Measurements from ENCODE around the gene FBP1. TPM values are rescaled to one million over a fixed set of nuclear protein-coding genes. Genes with fewer than 3 reads are reported as not detected.

FBP1 gene
- total RNA-seq, 1 experiment from 2014 or later: 1.9 TPM

DNA sequence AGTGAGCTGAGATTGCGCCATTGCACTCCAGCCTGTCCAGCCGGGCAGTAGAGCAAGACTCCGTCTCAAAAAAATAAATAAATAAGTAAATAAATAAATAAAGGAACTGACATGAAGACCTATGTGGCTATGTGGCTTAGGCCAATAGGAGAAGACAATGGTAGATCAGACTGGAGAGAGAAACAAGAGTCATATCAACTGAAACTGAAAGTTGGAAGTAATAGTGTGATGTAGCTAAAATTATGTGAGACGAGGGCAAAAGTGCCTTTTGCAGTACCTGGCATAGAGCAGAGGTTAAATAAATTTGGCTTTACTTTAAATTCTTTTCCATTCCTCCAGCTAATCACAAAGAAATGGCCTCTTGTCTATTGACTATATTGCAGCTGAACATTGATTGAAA, 53.0 kb downstream of the FBP1 start:
- Histone ChIP-seq H3K9me3 (ENCODE audit: control insufficient read depth, low read depth, low read length) (no peaks in the 10 kb centered on the region), H3K56ac (ENCODE audit: insufficient read length, low read depth, low read length) (no peak overlapping the region), H2AFZ (ENCODE audit: low read length) (no peak overlapping the region), H4K5ac (ENCODE audit: insufficient read length, low read depth, low read length) (no peak overlapping the region), H4K20me1 (ENCODE audit: control insufficient read depth, insufficient read depth, insufficient read length) (no peaks in the 10 kb centered on the region), H4K8ac (replicated peaks; ENCODE audit: insufficient read length, low read depth, low read length) (no peak overlapping the region), H3K4me2 (ENCODE audit: insufficient read depth, insufficient read length, low read length) (no peak overlapping the region), H2BK5ac (ENCODE audit: insufficient read length, low read length) (no peak overlapping the region), H3K9ac (ENCODE audit: extremely low read depth, insufficient read length, low read length) (no peak overlapping the region), H3K27me3 (ENCODE audit: insufficient read depth, low read length) (no peaks in the 10 kb centered on the region), H3K4me1 (ENCODE audit: insufficient read depth, low read length) (no peaks in the 10 kb centered on the region), H3K23ac (ENCODE audit: insufficient read length, low read depth, low read length) (no peak overlapping the region), H3K23me2 (ENCODE audit: insufficient read length, low read depth, low read length, poor library complexity, severe bottlenecking) (no peaks in the 10 kb centered on the region), H2AK5ac (ENCODE audit: insufficient read length, low read length) (no peak overlapping the region), H4K91ac (ENCODE audit: insufficient read length, low read depth, low read length) (no peak overlapping the region), H3K79me2 (ENCODE audit: insufficient read depth, low read length) (no peaks in the 10 kb centered on the region), H3T11ph (ENCODE audit: low read length) (no peak overlapping the region), H3K79me1 (ENCODE audit: insufficient read depth, low read depth, low read length, poor library complexity, severe bottlenecking) (no peaks in the 10 kb centered on the region), H2BK12ac (ENCODE audit: insufficient read length, low read depth, low read length) (no peak overlapping the region), H2BK15ac (ENCODE audit: low read depth, low read length) (no peak overlapping the region), H2BK20ac (ENCODE audit: low read depth, low read length, poor library complexity, severe bottlenecking) (no peak overlapping the region), H3K4ac (ENCODE audit: low read depth, low read length) (no peak overlapping the region), H3K27ac (ENCODE audit: insufficient read length, low read depth, low read length) (no peak overlapping the region), H3K14ac (ENCODE audit: insufficient read depth, low read length) (no peak overlapping the region), H2BK120ac (ENCODE audit: low read depth, low read length, poor library complexity, severe bottlenecking) (no peak overlapping the region), H3K18ac (ENCODE audit: insufficient read length, low read depth, low read length) (no peak overlapping the region)
- peaks cover 4 to 6% of the 10 kb centered on the region in 2 experiments; a peak in 2 of 4 replicates for H3K4me1 Mint-ChIP-seq
- peaks cover 16% of the 10 kb centered on the region for H3K27me3 Mint-ChIP-seq (ENCODE audit: low read depth)
- H3K4me3 Mint-ChIP-seq: no peak overlapping the region
- no peaks in the 10 kb centered on the region; a peak in 2 of 7 replicates for H3K36me3 Mint-ChIP-seq (ENCODE audit: insufficient read depth in 1 of 3, low read depth in 3 of 3)
- no peaks in the 10 kb centered on the region for H3K9me3 Mint-ChIP-seq
- no peak for TF ChIP-seq CTCF (conservative IDR thresholded peaks at IDR 0.05)
- WGBS (ENCODE audit: extremely low coverage, insufficient read length, low lambda C conversion rate): no CpG with 5 or more reads among the region's 4 CpGs
- no peak for DNase-seq
- H3K27ac Mint-ChIP-seq: no peak overlapping the region

All from H9 (cell line).